SK-N-DZ (cell line): ENCODE data around the gene AKAP13.

Source experiments
- DNase-seq: peaks from one replicate; pipeline ENCODE4 v3.0.0-alpha.2; 2015; ENCODE audit warnings: low spot score

AKAP13 gene

DNA sequence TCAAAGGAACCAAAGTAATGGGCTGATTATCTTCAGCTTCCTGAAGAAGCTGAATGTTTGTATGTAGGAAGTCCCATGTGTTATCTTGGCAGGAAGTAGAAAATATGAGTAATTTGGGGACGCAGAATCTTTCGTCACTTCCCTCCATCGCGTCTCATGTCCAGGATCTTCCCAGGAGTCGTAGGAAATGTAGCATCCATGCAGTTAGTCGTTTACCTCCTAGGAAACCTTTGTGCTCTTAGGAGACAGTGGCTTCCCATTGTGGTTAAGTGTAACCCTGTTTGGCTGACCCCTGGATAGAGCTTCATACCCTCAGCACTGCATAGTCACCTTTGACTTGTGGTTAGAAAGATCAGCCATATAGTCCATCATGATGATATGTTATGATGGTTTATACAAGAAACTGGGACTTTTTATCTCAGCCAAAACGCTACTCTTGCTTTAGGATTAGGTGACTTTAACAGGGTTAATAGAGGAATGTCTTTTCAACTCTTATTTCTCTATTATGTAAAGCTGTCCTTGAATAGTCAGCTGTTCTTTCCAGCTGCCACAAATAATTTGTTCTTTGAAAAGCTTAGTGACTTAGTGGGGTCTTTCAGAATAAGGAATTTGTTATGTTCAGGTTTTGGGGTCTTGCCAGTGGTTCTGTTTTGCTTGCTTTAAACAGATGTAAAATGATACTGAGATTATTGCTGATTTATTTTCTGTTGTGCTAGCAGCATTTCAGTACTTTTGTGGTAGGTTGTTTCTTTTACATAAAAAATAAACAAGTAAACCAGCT is 322.1 kb downstream of the AKAP13 start:
- no peak for DNase-seq

DNA sequence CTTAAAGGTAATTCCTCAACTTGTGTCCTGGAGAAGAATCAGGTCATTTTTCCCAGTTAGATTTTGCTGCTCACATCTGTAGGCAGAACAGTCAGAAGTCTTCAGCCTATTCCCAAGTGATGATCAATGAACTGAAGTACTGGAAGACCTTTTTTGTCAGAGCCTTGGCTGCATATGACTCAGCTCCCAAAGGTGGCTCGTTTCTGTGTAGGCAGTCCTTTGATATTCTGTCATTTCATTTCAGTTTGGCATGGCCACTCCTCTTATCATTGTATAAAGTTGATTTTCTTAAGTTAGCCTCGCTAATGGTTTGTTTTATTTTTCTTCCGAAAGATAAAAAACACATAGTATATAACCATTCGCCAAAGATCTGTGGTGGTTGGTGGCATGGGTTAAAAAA is 323.7 kb downstream of the AKAP13 start:
- DNase-seq, result no peak

DNA sequence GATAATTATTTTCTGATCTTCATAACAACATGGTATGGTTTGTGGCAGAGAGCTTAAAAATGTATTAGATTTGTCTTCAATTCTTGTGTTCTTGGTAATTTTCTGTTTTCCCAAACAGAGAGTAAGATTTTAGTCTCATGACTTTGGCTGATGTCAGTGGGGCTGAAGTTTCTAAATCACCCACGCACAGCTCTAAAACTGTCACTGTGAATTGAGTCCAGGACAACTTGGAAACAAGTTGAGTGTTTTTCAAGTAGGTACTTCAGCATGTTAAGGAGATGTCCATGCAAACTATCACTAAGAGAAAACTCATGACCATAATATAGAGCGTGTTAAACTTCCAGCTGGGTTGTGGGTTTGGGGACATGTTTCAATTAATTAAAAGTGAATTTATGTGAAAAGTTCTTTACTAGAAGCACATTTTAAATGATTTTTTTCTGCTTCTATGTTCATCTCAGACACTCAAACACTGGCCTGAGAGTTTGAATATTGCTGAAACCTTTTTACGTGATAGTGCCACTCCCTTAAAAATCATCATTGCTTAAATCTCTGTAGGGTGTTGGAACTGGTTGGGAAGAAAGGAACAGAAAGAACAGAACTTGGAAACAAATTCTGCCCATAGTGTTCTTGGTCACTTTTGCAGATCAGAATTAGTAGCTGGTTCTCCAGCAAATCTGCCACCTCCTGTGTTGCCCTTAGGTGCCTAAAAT is 324.5 kb downstream of the AKAP13 start:
- no peak for DNase-seq

DNA sequence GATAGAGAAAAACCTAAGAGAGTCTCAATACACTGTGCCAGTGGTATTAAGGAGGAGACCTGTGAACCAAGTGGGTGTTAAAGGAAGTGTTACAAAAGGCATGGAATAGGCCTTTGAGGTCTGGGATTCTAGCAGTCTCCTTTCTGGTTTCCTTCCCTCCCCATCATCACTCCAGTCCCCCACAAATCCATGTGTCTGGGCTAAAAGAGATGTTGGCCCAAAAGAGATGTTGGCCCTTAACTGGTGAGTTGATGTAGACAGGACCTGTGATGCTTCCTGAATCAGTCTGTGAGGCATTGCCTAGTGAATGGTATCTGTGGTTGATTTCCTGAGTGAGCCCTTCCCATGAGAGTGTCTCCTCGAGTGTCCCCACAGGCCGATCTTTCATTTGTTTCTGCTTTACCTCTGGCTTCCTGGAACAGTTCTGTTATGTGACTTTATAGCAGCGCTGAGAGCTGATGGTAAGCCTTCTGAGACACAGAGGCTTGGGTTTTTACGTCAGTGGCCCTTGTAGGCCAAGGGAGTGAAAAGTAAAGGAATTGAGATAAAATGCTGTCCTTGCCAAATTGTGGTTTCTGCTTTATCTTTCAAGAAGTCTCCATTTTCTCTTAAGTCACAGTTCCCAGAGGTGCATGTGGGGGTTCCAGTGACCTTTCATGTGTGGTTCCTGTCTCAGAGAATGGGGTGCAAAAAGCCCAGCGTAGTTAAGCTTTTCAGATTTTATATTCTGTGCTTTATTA is 326.5 kb downstream of the AKAP13 start:
- DNase-seq, result no peak

DNA sequence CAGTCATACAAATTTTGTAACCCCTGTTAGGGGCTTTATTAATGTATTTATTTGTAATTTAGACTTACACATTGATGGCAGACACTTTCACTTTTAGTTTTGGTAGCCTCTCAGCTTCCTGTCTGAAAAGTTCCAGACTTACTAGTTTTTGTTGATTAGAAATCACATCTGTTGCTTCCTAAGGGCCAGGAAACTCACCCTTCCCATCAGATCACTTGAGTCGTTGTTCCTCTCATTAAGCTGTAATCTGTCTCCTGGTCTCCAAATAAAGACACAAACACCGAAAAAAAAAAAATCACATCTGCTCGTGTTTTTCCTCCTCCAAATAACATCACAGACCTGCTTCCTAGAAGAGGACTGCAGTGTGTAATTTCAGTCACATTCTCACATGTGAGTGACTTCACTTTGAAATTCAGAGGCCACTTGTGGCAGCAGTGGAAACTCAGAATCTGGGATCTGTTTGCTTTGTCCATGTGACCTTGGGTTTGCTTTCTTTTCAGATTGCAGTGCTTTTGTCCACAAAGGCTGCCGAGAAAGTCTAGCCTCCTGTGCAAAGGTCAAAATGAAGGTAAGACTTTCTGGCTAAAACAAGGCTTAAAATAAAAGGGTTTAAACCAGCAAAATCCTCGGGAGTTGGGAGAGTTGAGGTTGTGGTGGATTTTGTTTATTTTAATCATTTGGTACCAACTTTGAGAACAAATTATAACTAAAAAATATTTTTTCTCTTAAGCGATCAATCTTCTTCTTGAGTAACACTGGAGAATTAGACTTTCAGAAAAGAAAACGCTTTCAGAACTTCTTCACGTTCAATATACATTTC is 327.3 kb downstream of the AKAP13 start:
- DNase-seq, result no peak

DNA sequence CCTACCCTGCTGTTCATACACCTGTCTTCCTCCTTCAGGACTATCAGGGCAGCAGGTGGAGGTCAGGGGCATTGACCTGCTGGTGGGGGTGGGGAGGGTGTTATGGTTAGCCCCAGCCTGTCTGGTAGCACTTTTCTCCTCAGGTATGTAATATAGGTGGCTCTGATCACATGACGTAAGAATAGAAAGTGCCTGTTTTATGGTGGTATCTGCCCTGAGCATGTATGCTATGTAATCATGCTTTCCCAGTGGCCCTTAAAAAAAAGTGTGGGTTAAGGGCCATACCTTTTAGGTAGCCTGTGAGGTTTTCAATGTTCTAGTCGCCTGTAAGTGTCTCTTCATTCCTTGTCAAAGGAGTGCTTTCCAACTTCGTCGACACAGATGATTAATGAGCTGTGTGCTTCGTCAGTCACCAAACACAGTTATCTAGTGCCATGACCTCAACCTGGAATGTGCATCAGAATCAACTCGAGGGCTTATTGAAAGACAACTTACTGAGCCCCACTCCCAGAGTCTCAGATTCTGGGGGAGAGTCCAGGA is 328.1 kb downstream of the AKAP13 start:
- no peak for DNase-seq

DNA sequence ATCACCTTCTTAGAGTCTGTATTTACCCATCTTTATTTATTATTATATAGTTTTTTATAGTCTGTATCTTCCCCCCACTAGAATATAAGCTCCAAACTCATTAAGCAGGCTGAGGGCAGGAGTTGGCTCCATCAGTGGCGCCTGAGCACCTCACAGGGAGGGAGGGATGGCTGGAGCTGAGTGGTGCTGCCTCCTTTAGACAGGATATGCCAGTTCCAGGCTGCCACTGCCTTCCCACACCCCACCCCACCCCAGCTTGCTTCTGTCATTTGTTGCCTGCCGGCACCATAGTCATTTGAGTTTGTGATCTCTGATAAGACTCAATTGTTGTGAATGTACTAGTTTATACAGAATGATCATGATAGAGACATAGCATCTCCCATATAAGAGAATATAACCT is 328.8 kb downstream of the AKAP13 start:
- no peak for DNase-seq

DNA sequence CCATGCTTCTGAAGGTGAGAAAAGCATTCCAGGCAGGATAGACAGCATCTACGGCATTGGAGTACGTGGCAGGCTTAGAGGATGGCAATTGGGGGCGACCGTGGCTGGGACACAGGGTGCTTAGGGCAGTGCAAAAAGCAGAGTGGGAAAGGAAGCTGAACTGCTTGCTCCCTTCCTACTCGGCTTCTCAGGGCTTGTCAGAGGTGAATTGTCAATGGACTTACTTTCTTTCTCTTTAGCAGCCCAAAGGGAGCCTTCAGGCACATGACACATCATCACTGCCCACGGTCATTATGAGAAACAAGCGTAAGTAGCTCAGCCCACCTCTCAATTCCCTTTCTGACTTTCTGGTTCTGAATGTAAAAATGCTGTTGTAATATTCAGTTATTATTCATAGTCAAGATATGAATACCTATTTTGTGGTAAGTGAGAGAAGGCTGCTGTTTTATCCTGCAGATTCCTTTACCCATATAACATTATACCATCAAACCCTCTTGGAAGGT is 330.0 kb downstream of the AKAP13 start:
- no peak for DNase-seq

DNA sequence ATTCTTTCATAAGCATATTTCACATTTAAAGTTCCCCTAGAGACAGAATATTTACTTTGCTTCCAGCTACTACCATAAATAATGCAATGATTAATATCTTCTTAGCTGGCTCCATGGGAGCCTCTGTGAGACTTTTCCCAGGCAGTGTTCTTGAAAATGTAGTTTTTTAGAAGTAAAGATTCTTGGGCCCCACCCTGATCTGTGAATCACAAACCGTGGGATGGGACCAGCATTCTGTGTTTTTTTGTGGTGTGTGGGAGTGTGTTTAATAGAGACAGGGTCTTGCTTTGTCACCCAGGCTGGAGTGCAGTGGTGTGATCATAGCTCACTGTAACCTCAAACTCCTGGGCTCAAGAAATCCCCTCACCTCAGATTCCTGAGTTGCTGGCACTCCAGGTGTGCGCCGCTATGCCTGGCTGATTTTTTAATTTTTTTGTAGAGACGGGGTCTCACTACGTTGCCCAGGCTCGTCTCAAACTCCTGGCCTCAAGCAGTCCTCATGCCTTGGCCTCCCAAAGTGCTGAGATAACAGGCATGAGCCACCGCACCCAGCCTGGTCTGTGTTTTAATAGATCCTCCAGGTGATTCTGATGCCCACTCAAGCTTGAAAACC is 331.3 kb downstream of the AKAP13 start:
- no peak for DNase-seq

DNA sequence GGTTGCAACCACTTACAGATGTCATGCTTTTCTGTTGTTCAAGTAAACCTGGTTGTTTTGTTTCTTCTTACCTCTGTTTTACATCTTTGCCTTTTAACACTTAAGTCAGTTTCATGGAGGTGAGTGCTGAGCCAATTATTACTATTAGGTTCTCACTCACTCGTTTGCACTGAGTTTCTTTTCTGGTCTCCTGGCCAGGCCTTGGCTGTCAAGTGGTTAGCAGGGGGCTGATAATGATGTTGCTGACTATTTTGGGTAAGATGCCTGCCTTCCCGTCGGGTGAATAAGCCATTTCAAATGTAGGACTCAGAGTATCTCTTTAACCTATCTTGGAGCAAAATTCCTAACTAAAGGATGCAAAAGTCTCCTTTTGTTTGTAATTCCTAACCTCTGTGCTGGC is 335.9 kb downstream of the AKAP13 start:
- no peak for DNase-seq

DNA sequence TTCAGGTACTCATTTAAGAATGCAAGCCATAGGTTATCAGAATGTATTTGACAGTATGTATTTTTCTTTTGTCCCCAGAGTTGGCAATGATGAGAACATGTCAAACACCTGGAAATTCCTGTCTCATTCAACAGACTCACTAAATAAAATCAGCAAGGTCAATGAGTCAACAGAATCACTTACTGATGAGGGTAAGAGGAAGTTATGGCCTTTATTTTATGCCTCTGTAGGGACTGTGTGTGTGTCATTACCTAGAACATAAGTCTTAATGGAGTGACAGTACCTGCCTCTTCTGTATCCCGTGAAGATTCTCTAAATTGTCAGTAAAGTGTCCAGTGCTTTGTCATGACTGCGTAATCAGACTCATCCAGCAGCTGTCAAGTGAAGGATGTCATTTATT is 336.8 kb downstream of the AKAP13 start:
- DNase-seq, result no peak

DNA sequence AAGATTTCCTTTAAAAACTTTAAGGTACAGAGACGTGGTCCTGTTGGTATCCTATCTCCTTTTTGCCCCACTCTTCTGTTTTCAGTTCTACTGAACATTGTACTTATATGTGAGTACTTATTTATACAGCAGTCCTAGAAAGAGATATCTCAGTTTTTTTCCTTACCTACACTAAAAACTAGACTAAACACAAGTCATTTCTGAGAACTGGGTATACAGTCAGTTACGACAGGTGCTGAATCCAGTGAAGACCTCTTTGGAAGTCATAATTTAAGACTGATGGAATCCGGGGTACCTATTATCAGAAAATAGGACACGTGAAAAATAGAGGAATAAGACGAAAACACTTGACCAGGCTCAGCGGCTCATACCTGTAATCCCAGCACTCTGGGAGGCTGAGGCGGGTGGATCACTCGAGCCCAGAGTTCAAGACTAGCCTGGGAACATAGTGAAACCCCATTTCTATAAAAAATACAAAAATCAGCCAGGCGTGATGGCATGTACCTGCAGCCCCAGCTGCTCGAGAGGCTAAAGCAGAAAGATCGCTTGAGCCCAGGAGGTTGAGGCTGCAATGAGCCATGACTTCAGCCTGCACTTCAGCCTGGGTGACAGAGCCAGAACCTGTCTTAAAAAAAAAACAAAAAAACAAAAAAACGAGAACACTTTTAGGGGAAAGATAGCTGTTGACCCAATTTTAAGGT is 338.0 kb downstream of the AKAP13 start:
- no peak for DNase-seq

DNA sequence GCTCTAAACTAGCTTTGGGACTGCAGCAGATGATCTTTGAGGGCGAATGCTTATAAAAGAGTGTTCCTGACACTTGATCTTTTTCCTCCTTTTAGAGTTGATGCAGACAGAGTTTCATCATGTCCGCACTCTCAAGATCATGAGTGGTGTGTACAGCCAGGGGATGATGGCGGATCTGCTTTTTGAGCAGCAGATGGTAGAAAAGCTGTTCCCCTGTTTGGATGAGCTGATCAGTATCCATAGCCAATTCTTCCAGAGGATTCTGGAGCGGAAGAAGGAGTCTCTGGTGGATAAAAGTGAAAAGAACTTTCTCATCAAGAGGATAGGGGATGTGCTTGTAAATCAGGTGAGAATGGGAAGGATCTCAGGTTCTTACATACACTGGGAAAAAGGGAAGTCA is 338.6 kb downstream of the AKAP13 start:
- DNase-seq, result no peak

DNA sequence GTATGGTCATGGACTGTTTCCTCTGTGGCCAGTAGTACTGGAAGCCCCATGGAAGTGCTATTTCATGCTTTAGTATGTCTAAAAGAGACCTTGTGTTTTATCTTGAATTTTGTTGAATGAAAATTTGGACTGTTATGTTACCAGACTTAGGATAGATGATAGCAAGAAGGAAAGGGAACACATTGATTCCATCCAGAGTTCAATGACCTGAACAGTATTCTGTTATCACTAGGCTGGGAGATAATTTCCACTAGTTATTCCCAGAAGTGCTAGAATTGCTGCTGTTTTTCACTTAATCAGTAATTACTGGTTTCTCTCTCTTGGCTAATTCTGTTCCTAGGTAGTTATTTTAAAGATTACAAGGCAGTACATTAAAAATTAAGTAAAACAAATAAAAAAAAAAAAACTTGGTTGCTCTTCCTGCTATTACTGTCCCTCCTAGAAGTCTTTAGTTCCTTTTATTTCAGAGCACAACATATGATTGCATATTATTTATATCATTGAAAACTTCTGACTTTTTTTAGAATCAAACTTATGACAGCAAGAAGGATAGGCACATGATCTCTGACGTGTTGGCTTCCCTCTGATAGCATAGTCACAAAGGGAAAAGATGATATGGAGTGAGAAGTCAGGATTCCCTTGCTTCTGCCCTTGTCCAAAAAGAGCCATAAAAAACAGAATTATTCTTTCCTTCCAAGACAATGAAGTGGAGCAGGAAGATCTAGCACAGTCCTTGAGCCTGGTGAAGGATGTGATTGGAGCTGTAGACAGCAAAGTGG is 342.2 kb downstream of the AKAP13 start:
- DNase-seq, result no peak

DNA sequence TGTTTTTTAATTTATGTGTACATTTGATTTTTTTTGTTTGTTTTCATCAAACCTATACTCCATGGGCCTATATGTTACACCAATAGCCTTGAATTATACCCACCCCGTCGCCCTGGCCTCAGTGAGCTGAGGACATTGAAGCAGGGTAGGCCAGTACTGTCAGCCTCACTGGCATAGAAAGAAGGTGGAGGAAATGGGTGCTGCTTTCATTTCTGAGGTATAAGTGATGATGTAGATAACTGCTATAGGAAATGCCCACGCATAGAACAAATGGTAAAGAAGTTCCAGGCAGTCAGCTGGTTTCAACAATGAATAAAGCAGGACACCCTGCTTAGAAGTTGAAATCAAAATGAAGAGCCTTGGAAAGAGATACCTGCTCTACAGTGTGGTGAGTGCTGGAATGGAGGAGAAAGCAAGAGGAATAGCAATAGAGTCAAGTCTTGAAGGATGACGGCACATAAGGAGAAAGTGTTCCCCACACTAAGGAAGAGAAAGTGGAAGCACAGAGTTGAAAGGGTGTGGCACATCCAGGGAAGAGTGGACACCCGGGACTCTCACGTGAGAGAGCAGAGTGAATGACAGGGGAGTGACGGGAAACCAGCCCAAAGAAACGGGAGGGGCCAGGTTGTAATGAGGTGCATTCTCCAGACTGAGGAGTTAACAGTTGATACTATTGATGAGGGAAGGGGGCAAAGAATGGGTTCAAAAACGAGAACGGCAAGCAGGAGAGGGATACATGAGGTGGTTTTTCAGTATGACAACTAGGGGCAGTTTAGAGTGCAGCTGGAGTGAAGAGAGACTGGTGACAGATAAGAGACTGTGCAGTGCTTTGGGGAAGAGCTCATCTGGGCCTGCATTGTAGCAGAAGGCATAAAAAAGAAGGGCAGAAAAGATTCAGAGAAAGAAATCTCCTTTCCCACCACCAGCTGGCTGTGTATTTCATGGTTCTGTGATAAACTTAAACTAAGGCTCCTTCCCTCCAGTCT is 343.9 kb downstream of the AKAP13 start:
- DNase-seq, result no peak

DNA sequence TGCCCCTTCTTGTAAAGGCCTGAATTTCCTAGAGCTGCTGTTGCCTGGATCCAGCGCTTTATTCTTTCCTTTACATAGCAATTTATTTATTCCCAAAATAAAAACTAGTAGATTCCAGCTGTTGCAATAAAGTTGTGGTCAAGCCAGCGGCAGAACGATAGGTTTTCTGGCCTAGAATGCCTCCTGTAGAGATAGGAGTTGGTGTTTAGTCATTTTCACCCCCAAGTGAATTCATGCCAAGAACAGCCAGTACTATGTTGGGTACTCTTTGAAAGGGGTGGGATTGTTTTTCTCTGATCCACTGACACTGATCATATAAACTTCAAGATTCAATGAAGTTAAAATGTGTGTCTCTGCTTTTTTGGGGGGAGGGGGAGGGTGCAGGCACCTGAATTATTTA is 344.6 kb downstream of the AKAP13 start:
- DNase-seq, result no peak

DNA sequence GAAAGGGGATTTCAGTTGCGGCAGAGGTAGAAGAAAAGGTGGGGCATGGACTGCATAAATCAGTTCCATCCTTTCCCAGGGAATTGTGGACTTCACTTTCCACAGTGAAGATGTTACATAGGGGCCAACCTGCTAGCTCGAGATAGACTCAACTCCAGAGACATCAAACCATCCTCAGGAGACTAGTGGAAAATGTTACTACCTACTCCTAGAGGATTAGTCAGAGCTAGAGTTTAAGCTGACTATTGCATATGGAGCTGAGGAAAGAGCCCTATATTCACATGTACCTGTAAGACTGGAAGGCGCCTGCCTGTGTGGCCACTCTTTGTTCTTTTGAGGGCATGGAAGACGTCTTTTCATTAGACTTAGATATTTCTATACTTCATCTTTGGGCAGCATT is 345.2 kb downstream of the AKAP13 start:
- no peak for DNase-seq

DNA sequence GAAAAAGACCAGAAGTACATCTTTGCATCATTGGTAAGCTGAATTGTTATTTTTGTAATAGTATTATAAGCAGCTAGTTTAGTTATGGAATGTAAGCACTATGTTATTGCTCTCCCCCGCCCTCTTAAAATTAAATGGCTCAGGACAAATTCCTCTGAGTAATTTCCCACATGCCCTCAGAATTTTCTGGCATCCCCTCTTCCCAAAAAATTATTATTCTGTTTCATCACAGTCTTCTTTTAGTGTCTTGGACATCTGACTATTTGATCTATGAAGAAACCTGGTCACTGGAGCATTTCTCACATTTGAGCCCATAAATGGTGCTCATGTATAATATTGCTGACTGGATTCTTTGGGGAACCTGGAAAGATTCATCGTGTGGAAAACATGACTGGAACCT is 346.1 kb downstream of the AKAP13 start:
- no peak for DNase-seq
